Ishikawa (cell line): ENCODE data around the gene UVSSA.

ENCODE experiments used
- CEBPB ChIP-seq: IDR thresholded peaks from 2 replicates; pipeline ENCODE4 v1.6.1; 2012
- CREB1 ChIP-seq: IDR thresholded peaks from 2 replicates; pipeline ENCODE4 v1.6.1; 2012; ENCODE audit warnings: low read depth
- EGR1 ChIP-seq: IDR thresholded peaks from 2 replicates; pipeline ENCODE4 v1.6.1; 2012
- EP300 ChIP-seq: IDR thresholded peaks from 2 replicates; pipeline ENCODE4 v1.6.1; 2012; ENCODE audit warnings: borderline replicate concordance
- FOXM1 ChIP-seq: IDR thresholded peaks from 2 replicates; pipeline ENCODE4 v1.6.1; 2012; ENCODE audit warnings: low read depth, borderline replicate concordance
- MAX ChIP-seq: IDR thresholded peaks from 2 replicates; pipeline ENCODE4 v1.6.1; 2012
- NFIC ChIP-seq: IDR thresholded peaks from 2 replicates; pipeline ENCODE4 v1.6.1; 2012
- RAD21 ChIP-seq: IDR thresholded peaks from 2 replicates; pipeline ENCODE4 v1.6.1; 2012; ENCODE audit warnings: low read depth
- REST ChIP-seq: IDR thresholded peaks from 2 replicates; pipeline ENCODE4 v1.6.1; 2012; ENCODE audit warnings: low read depth, mild to moderate bottlenecking
- TAF1 ChIP-seq: IDR thresholded peaks from 2 replicates; pipeline ENCODE4 v1.6.1; 2012; ENCODE audit warnings: low read depth, mild to moderate bottlenecking
- TCF12 ChIP-seq: IDR thresholded peaks from 2 replicates; pipeline ENCODE4 v1.6.1; 2012; ENCODE audit warnings: low read depth
- TEAD4 ChIP-seq: IDR thresholded peaks from 2 replicates; pipeline ENCODE4 v1.6.1; 2012
- USF1 ChIP-seq: IDR thresholded peaks from 2 replicates; pipeline ENCODE4 v1.6.1; 2012
- YY1 ChIP-seq: IDR thresholded peaks from 2 replicates; pipeline ENCODE4 v1.6.1; 2012; ENCODE audit warnings: low read depth
- ZBTB7A ChIP-seq: IDR thresholded peaks from 2 replicates; pipeline ENCODE4 v1.6.1; 2012; ENCODE audit warnings: low read depth

The UVSSA gene

GRCh38 chr4:1402516-1403091 lies 55.6 kb downstream of the UVSSA start:
- TF ChIP-seq REST: no peak
- TF ChIP-seq RAD21: no peak
- TF ChIP-seq TCF12: no peak
- no peak for TF ChIP-seq YY1
- no peak for TF ChIP-seq TEAD4
- no peak for TF ChIP-seq EP300
- TF ChIP-seq USF1: no peak
- TF ChIP-seq ZBTB7A: no peak
- no peak for TF ChIP-seq FOXM1
- TF ChIP-seq TAF1: no peak
- TF ChIP-seq CEBPB: no peak
- TF ChIP-seq NFIC: no peak

GRCh38 chr4:1403177-1403583 lies 56.2 kb downstream of the UVSSA start:
- TF ChIP-seq EP300 (no peak), RAD21 (no peak), FOXM1 (no peak)

GRCh38 chr4:1403591-1404572 lies 56.9 kb downstream of the UVSSA start:
- TF ChIP-seq REST: no peak
- no peak for TF ChIP-seq USF1
- no peak for TF ChIP-seq CEBPB
- TF ChIP-seq YY1: no peak
- no peak for TF ChIP-seq MAX
- TF ChIP-seq EGR1: no peak
- TF ChIP-seq NFIC: no peak
- TF ChIP-seq TEAD4: no peak
- no peak for TF ChIP-seq RAD21
- TF ChIP-seq ZBTB7A: no peak
- TF ChIP-seq TAF1: no peak
- TF ChIP-seq CREB1: no peak
- TF ChIP-seq TCF12: no peak
- TF ChIP-seq FOXM1: no peak
- no peak for TF ChIP-seq EP300

GRCh38 chr4:1404573-1405253 lies 57.7 kb downstream of the UVSSA start:
- no peak for TF ChIP-seq YY1
- TF ChIP-seq USF1: no peak
- no peak for TF ChIP-seq ZBTB7A
- TF ChIP-seq CREB1: no peak
- TF ChIP-seq TEAD4: no peak
- TF ChIP-seq TCF12: no peak
- TF ChIP-seq CEBPB: no peak
- TF ChIP-seq REST: no peak
- no peak for TF ChIP-seq TAF1
- no peak for TF ChIP-seq RAD21
- TF ChIP-seq MAX: no peak
- no peak for TF ChIP-seq EGR1
